Ectodermal cell (in vitro differentiated cells): Measurements from ENCODE around the gene FHOD3.
A peak's percentile ranks its signal among the peaks of the same experiment; 100 is the strongest.

Source experiments
- H3K27ac ChIP-seq: 2 replicates; pipeline ENCODE4 v1.7.0; 2013; ENCODE audit warnings: mild to moderate bottlenecking, low read depth, low read length; ENCODE audit not compliant: insufficient read depth, poor library complexity, severe bottlenecking
- H3K27me3 ChIP-seq: 2 replicates; pipeline ENCODE4 v1.7.0; 2013; ENCODE audit warnings: mild to moderate bottlenecking, low read length; ENCODE audit not compliant: insufficient read depth, control insufficient read depth, poor library complexity, severe bottlenecking
- H3K36me3 ChIP-seq: one replicate; pipeline ENCODE4 v1.7.0; 2013; ENCODE audit warnings: low read length; ENCODE audit not compliant: control insufficient read depth, insufficient read depth
- H3K4me1 ChIP-seq: one replicate; pipeline ENCODE4 v1.7.0; 2013; ENCODE audit warnings: low read length; ENCODE audit not compliant: control insufficient read depth, insufficient read depth
- H3K4me3 ChIP-seq: 2 replicates; pipeline ENCODE4 v1.7.0; 2013; ENCODE audit warnings: low read depth, low read length, control low read depth; ENCODE audit not compliant: insufficient read depth
- H3K9me3 ChIP-seq: 2 replicates; pipeline ENCODE4 v1.7.0; 2013; ENCODE audit warnings: mild to moderate bottlenecking, low read length, moderate library complexity; ENCODE audit not compliant: control insufficient read depth
- WGBS, 2 experiments: methylation state at CpG; one replicate each; pipeline ENCODE4 v1.1.7; 2013; ENCODE audit warnings: missing lambda C conversion rate in 2 of 2; 5-methylcytosine and 5-hydroxymethylcytosine counted together

FHOD3 gene

DNA sequence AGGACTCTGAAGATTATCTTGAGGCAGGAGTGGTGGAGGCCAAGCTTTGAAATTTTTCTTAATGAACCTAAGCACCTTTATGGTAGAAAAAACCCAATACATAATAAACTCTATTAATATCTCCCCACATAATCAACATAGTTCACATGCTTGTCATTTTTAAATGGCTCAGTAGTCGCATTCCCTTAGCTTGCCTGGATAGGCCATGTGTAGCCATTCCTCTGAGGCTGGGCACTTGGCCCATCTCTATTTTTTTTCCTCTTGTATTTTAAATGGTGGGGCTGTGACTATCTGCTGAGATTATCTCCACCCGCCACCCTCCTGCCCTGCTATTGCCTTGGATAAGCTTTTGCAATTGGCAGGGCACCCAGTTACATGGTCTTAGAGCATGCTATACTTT lies 143.1 kb downstream of the FHOD3 start:
- Histone ChIP-seq H3K36me3 (no peaks in the 10 kb centered on the region), H3K27ac (no peak overlapping the region), H3K9me3 (no peaks in the 10 kb centered on the region), H3K27me3 (no peaks in the 10 kb centered on the region), H3K4me1 (peaks cover 15% of the 10 kb centered on the region), H3K4me3 (no peak overlapping the region)
- 90 to 93% methylated on average over 1 to 2 of the region's 2 CpGs for WGBS, 2 experiments

DNA sequence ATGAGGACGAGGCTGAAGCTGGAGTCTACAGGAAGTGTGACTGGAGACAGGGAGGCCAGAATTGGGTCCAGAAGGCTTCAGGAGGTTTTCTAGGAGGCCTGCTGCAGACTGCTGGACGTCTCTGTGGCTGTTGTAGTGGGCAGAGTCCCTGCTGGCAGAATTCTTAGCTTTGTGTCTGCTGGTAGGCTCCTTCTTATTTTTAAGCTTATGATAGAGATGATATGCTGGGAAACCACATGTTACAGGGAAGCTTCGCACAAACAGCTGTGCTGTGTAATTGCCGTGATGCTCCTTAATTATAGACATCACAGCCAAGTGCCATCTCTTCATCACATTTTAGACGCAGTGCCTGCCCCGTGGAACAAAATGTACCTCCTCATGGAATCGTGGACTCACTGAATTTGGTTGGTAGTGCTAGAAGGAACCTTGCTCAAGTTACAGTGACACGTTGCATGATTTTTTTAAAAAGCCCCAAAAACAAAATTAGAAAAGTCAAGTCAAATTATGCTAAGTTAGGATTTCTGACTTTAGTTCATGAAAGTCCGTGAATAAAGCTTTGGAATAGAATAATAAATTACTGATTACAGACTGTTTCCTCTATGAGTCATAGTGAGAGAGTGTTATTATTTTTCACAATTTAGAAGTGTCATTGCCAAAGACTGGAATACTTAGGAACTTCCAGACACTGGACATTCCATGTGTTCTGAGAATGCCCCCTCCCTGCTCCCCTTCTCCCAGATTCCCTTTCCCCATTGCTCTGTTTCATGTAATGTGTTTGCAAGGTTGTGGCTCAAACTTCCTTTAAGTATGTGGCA lies 144.1 kb downstream of the FHOD3 start:
- Histone ChIP-seq H3K4me3 (no peak overlapping the region), H3K27ac (no peak overlapping the region), H3K36me3 (no peaks in the 10 kb centered on the region), H3K4me1 (peaks cover 24% of the 10 kb centered on the region), H3K9me3 (no peaks in the 10 kb centered on the region), H3K27me3 (no peaks in the 10 kb centered on the region)
- WGBS, 2 experiments = 85 to 88% methylated on average over 9 of the region's 9 CpGs

GRCh38 chr18:36442717-36443116 lies 145.2 kb downstream of the FHOD3 start:
- H3K27ac ChIP-seq = no peak overlapping the region
- H3K9me3 ChIP-seq = no peaks in the 10 kb centered on the region
- 90 to 96% methylated on average over 2 to 3 of the region's 3 CpGs for WGBS, 2 experiments
- no peak overlapping the region for H3K4me3 ChIP-seq
- peaks cover 34% of the 10 kb centered on the region for H3K4me1 ChIP-seq
- no peaks in the 10 kb centered on the region for H3K36me3 ChIP-seq
- no peaks in the 10 kb centered on the region for H3K27me3 ChIP-seq

GRCh38 chr18:36446059-36446458 lies 148.5 kb downstream of the FHOD3 start:
- no peak overlapping the region for H3K4me3 ChIP-seq
- no peak overlapping the region for H3K27ac ChIP-seq
- H3K4me1 ChIP-seq = peaks cover 48% of the 10 kb centered on the region
- no peaks in the 10 kb centered on the region for H3K36me3 ChIP-seq
- no peaks in the 10 kb centered on the region for H3K9me3 ChIP-seq
- 77 to 78% methylated on average over 11 of the region's 11 CpGs for WGBS, 2 experiments
- no peaks in the 10 kb centered on the region for H3K27me3 ChIP-seq

GRCh38 chr18:36448384-36449290 lies 151.1 kb downstream of the FHOD3 start:
- peak overlapping the region; percentile 68 for H3K27ac ChIP-seq
- no peaks in the 10 kb centered on the region for H3K36me3 ChIP-seq
- no peaks in the 10 kb centered on the region for H3K27me3 ChIP-seq
- H3K9me3 ChIP-seq = no peaks in the 10 kb centered on the region
- H3K4me3 ChIP-seq = no peak overlapping the region
- WGBS, 2 experiments = 0 to 4% methylated on average over 2 to 3 of the region's 3 CpGs
- peaks cover 64% of the 10 kb centered on the region for H3K4me1 ChIP-seq

- Histone ChIP-seq H3K4me1 (peaks cover 64% of the 10 kb centered on the region), H3K36me3 (no peaks in the 10 kb centered on the region), H3K27me3 (no peaks in the 10 kb centered on the region), H3K4me3 (no peak overlapping the region), H3K9me3 (no peaks in the 10 kb centered on the region), H3K27ac (peak overlapping the region; percentile 68)
- WGBS, 2 experiments = 65 to 66% methylated on average over 2 of the region's 2 CpGs
Measured at GRCh38 chr18:36449451-36449850, 151.9 kb downstream of the FHOD3 start.

DNA sequence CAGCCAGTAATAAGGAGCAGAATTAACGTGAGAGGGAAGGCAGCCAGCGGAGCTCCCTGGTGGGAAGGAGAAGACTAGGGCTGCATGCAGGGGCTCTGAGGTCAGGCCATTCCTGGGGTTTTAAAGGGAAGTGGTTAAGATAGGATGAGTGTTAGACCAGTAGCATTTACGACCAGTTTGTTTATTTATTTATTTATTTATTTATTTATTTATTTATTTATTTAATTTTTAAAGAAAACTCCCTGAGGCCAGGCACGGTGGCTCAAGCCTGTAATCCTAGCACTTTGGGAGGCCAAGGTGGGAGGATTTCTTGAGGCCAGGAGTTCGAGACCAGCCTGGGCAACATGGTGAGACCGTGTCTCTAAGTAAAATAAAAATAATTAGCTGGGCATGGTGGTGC lies 152.8 kb downstream of the FHOD3 start:
- H3K36me3 ChIP-seq = no peaks in the 10 kb centered on the region
- no peaks in the 10 kb centered on the region for H3K9me3 ChIP-seq
- no peak overlapping the region for H3K4me3 ChIP-seq
- no peaks in the 10 kb centered on the region for H3K27me3 ChIP-seq
- peaks cover 59% of the 10 kb centered on the region for H3K4me1 ChIP-seq
- H3K27ac ChIP-seq = no peak overlapping the region
- 70 to 72% methylated on average over 5 of the region's 6 CpGs for WGBS, 2 experiments

DNA sequence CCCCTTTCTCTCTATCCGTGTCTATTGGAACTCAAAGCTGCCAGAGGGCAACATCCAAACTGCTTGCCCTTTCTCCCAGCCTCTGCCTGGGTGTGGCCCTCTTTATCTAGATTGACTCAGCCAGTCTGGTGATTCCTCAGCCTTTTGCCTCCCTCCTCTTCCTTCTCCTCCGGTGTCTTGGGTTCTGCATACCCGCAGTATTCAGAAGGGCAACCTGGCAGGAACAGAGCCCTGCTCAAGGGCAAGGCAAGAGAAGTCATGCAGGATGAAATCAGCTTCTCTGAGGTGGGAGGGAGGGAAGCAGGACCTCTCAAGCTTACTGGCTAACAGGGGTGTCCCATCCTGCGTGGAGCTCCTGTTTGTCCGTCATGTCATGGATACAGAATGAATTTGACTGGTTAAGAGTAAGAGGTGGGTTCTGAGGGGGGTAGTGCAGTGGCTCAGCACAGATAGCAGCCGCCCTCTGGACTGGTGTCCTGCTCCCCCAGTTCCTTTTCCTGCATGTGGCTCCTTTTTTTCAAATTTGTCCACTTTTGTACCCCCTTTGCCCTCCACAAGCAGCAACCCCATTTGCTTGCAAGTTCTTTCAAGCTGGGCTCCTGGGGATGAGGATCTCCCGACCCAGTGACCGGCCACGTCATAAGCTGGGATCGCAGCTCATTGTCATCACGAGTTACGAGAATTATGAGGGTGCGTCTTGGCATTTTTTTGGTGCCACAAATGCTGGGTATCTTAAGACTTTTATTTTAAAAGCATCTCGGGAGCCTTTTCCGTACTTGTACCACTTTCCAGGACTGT lies 154.1 kb downstream of the FHOD3 start:
- WGBS, 2 experiments = 90 to 91% methylated on average over 15 of the region's 15 CpGs
- no peaks in the 10 kb centered on the region for H3K36me3 ChIP-seq
- H3K9me3 ChIP-seq = no peaks in the 10 kb centered on the region
- H3K27ac ChIP-seq = no peak overlapping the region
- peaks cover 53% of the 10 kb centered on the region for H3K4me1 ChIP-seq
- H3K27me3 ChIP-seq = no peaks in the 10 kb centered on the region
- H3K4me3 ChIP-seq = no peak overlapping the region

DNA sequence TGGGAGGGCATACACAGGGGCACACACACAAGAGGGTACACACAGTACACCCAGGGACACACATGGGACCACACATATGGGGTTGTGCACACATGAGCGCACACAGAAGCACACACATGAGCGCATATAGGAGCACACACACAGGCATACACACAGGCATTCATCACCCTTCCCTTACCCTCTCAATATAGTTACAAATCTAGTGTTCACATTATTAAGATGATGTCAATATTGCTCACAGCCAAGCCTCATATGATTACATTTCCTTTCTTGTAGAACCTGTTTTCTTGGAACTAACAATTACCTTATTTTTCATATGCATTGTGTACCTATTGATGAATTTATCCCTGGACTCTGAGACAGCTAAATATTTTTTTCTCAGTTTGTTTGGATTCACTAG lies 156.7 kb downstream of the FHOD3 start:
- no peak overlapping the region for H3K27ac ChIP-seq
- no peaks in the 10 kb centered on the region for H3K36me3 ChIP-seq
- H3K27me3 ChIP-seq = no peaks in the 10 kb centered on the region
- no peaks in the 10 kb centered on the region for H3K9me3 ChIP-seq
- peaks cover 42% of the 10 kb centered on the region for H3K4me1 ChIP-seq
- WGBS, 2 experiments = 96 to 98% methylated on average over 2 of the region's 2 CpGs
- H3K4me3 ChIP-seq = no peak overlapping the region
